ENCODE measurements around the gene TIMMDC1.

TIMMDC1 gene

GRCh38 chr3:119498186-119499011, at the start of gene TIMMDC1:
Gene TIMMDC1, plus strand, starts transcription at chr3:119498547. Its CDS starts 187 bp downstream, at chr3:119498734.
- H3K4me3 ChIP-seq (replicated peaks; ENCODE audit: low read depth, low read length) = peak within 1 kb of the TSS; percentile 94
- peak; percentile 99 for DNase-seq (ENCODE audit: extremely low read depth, insufficient read length)
- no peaks in the 10 kb centered on the region for H3K27me3 ChIP-seq (replicated peaks; ENCODE audit: control insufficient read depth, insufficient read depth, low read length)
- peaks cover 2% of the 10 kb centered on the region for H3K36me3 ChIP-seq (ENCODE audit: control insufficient read depth, insufficient read depth, low read length)
- no peak for TF ChIP-seq CTCF (IDR thresholded peaks at IDR 0.05; ENCODE audit: insufficient read depth, low read length, poor library complexity, severe bottlenecking)

GRCh38 chr3:119453822-119454221, 44.5 kb upstream of the TIMMDC1 start:
- peaks cover 19% of the 10 kb centered on the region for H3K36me3 ChIP-seq (ENCODE audit: control insufficient read depth, insufficient read depth, low read length)
- H3K4me3 ChIP-seq (replicated peaks; ENCODE audit: low read depth, low read length) = no peak overlapping the region
- no peak for DNase-seq (ENCODE audit: extremely low read depth, insufficient read length)
- no peak for TF ChIP-seq CTCF (IDR thresholded peaks at IDR 0.05; ENCODE audit: insufficient read depth, low read length, poor library complexity, severe bottlenecking)
- no peaks in the 10 kb centered on the region for H3K27me3 ChIP-seq (replicated peaks; ENCODE audit: control insufficient read depth, insufficient read depth, low read length)

GRCh38 chr3:119456469-119456868, 41.9 kb upstream of the TIMMDC1 start:
- no peaks in the 10 kb centered on the region for H3K27me3 ChIP-seq (replicated peaks; ENCODE audit: control insufficient read depth, insufficient read depth, low read length)
- H3K36me3 ChIP-seq (ENCODE audit: control insufficient read depth, insufficient read depth, low read length) = peaks cover 22% of the 10 kb centered on the region

GRCh38 chr3:119457246-119457645, 41.1 kb upstream of the TIMMDC1 start:
- Histone ChIP-seq H3K27me3 (replicated peaks; ENCODE audit: control insufficient read depth, insufficient read depth, low read length) (no peaks in the 10 kb centered on the region), H3K36me3 (ENCODE audit: control insufficient read depth, insufficient read depth, low read length) (peaks cover 22% of the 10 kb centered on the region), H3K4me3 (replicated peaks; ENCODE audit: low read depth, low read length) (no peak overlapping the region)
- no peak for TF ChIP-seq CTCF (IDR thresholded peaks at IDR 0.05; ENCODE audit: insufficient read depth, low read length, poor library complexity, severe bottlenecking)
- no peak for DNase-seq (ENCODE audit: extremely low read depth, insufficient read length)

More at GRCh38 chr3:119456469-119456868, 41.9 kb upstream of the TIMMDC1 start:
- H3K4me3 ChIP-seq (replicated peaks; ENCODE audit: low read depth, low read length) = no peak overlapping the region
- no peak for TF ChIP-seq CTCF (IDR thresholded peaks at IDR 0.05; ENCODE audit: insufficient read depth, low read length, poor library complexity, severe bottlenecking)
- no peak for DNase-seq (ENCODE audit: extremely low read depth, insufficient read length)

GRCh38 chr3:119463171-119464169, 34.9 kb upstream of the TIMMDC1 start, which contains the start of gene TMEM39A:
Gene TMEM39A, minus strand, starts transcription at chr3:119463615. Its CDS starts 1,541 bp downstream, at chr3:119462074.
- H3K27me3 ChIP-seq (replicated peaks; ENCODE audit: control insufficient read depth, insufficient read depth, low read length) = no peaks in the 10 kb centered on the region
- TF ChIP-seq CTCF (IDR thresholded peaks at IDR 0.05; ENCODE audit: insufficient read depth, low read length, poor library complexity, severe bottlenecking) = no peak

More at GRCh38 chr3:119463171-119464169, 34.9 kb upstream of the TIMMDC1 start, which contains the start of gene TMEM39A:
- peaks cover 4% of the 10 kb centered on the region for H3K36me3 ChIP-seq (ENCODE audit: control insufficient read depth, insufficient read depth, low read length)
- H3K4me3 ChIP-seq (replicated peaks; ENCODE audit: low read depth, low read length) = peak within 1 kb of the TSS; percentile 85
- peak; percentile 99 for DNase-seq (ENCODE audit: extremely low read depth, insufficient read length)
